Neural crest cell (in vitro differentiated cells): ENCODE measurements around the gene KLF1. TPM values are rescaled to one million over a fixed set of nuclear protein-coding genes. Genes with fewer than 3 reads are reported as not detected.

Experiments
- DNase-seq: peaks from one replicate; pipeline ENCODE4 v3.0.0; 2021; ENCODE audit warnings: low read depth, mixed read lengths, low spot score
- H3K27ac Mint-ChIP-seq: one replicate; pipeline ENCODE4 v1.8.0; 2021; ENCODE audit warnings: mild to moderate bottlenecking, mixed read lengths; ENCODE audit not compliant: unreplicated experiment
- H3K27me3 Mint-ChIP-seq: 2 replicates; pipeline ENCODE4 v1.8.0; 2021; ENCODE audit warnings: low read depth, mild to moderate bottlenecking, mixed read lengths
- H3K36me3 Mint-ChIP-seq: 2 replicates; pipeline ENCODE4 v1.8.0; 2021; ENCODE audit warnings: low read depth, mild to moderate bottlenecking, mixed read lengths
- H3K4me1 Mint-ChIP-seq: 2 replicates; pipeline ENCODE4 v1.8.0; 2021; ENCODE audit warnings: mixed read lengths
- H3K4me3 Mint-ChIP-seq: one replicate; pipeline ENCODE4 v1.8.0; 2021; ENCODE audit warnings: mild to moderate bottlenecking, mixed read lengths
- H3K9me3 Mint-ChIP-seq: 2 replicates; pipeline ENCODE4 v1.8.0; 2021; ENCODE audit warnings: mixed read lengths
- CTCF ChIP-seq: fragments of 200-600 bp; sonication (generic); conservative IDR thresholded peaks from 2 replicates; pipeline ENCODE4 v1.5.0; 2021; ENCODE audit warnings: antibody characterized with exemption, mild to moderate bottlenecking
- total RNA-seq: library from RNA; stranded (reverse); gene quantifications from 2 replicates; pipeline ENCODE4 v1.2.1, GENCODE V29; 2021

KLF1 gene
- total RNA-seq, 1 donor from 2014 or later, result not detected

DNA sequence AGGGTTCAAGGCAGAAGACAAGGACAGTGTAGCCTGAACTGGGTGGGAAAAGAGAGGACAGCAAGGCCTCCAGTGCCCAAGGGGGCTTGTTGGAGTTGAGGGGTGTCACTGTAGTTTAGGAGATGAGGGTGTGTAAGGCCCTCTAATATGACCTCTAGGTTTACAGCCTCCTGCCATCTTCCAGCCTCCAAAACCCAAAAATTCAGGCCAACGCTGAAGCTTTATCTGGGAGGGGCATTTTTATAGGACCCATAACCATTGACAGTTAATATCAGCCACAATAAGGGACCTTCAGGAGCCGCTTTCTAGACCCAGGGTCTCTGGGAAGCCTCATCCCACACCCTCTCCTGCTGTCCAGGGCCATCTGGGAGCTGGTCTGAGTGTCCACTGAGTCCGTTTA lies 2.8 kb downstream of the KLF1 start:
- peaks cover 17% of the 10 kb centered on the region for H3K4me1 Mint-ChIP-seq
- H3K27ac Mint-ChIP-seq, result no peak overlapping the region
- no peak overlapping the region for H3K4me3 Mint-ChIP-seq
- H3K36me3 Mint-ChIP-seq, result no peaks in the 10 kb centered on the region
- H3K9me3 Mint-ChIP-seq, result no peaks in the 10 kb centered on the region
- no peak for TF ChIP-seq CTCF
- no peak for DNase-seq
- peaks cover 81% of the 10 kb centered on the region for H3K27me3 Mint-ChIP-seq

DNA sequence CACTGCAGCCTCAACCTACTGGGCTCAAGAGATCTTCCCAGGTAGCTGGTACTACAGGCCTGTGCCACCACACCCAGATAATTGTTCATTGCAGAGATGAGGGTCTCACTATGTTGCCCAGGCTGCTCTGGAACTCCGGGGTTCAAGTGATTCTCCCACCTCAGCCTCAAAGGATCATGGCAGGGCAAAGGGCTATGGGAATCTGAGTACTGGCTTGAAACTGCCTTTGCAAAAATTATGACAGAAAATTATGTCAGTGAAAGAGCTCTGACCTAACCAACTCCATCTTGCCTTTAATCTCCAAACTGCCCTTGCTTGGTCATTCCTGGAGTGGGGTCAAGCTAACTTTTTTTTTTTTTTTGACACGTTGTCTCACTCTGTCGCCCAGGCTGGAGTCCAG lies 4.4 kb downstream of the KLF1 start:
- no peaks in the 10 kb centered on the region for H3K36me3 Mint-ChIP-seq
- no peak for DNase-seq
- peaks cover 73% of the 10 kb centered on the region for H3K27me3 Mint-ChIP-seq
- no peak overlapping the region for H3K27ac Mint-ChIP-seq
- no peaks in the 10 kb centered on the region for H3K9me3 Mint-ChIP-seq
- TF ChIP-seq CTCF, result no peak
- H3K4me1 Mint-ChIP-seq, result peaks cover 17% of the 10 kb centered on the region
- H3K4me3 Mint-ChIP-seq, result peak overlapping the region; percentile 45

- peaks cover 60% of the 10 kb centered on the region for H3K27me3 Mint-ChIP-seq
- no peaks in the 10 kb centered on the region for H3K36me3 Mint-ChIP-seq
- no peaks in the 10 kb centered on the region for H3K9me3 Mint-ChIP-seq
These were observed 5.7 kb downstream of the KLF1 start, which contains the start of gene DNASE2 for GRCh38 chr19:12881172-12881808. TSS of gene DNASE2 (minus strand) at chr19:12881449. CDS start at chr19:12881375, 74 bp downstream.

DNA sequence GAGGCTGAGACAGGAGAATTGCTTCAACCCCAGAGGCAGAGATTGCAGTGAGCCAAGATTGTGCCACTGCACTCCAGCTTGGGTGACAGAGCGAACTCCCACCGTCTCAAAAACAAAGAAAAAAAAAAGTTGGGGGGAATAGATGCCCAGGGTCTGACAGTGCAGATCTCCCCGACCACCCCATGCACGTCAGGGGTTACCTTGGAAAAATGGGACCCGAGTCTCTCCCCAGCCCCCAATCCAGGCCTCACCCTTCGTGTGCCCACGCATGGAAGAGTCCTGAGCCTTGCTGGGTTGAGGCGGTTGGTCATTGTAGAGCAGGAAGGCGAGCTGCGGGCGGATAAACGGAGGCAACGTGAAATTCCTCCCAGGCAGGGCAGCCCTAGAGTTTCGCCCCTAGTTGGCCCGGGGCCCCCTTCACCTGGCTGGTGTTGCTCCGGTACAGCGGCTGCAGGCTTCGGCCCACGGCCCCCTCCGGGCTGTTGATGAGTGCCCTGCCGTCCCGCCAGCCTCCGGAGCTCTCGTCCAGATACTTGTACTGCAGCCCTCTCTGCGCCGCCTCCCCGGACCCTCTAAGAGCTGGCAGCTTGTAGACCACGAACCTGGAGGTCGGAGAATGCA lies 6.3 kb downstream of the KLF1 start:
- DNase-seq, result no peak
- Mint-ChIP-seq H3K9me3 (no peaks in the 10 kb centered on the region), H3K27ac (no peak overlapping the region)

More at GRCh38 chr19:12881172-12881808, 5.7 kb downstream of the KLF1 start, which contains the start of gene DNASE2:
- TF ChIP-seq CTCF, result no peak
- peaks cover 12% of the 10 kb centered on the region for H3K4me1 Mint-ChIP-seq
- DNase-seq, result peak; percentile 77
- peak within 1 kb of the TSS; percentile 87 for H3K27ac Mint-ChIP-seq
- peak within 1 kb of the TSS; percentile 88 for H3K4me3 Mint-ChIP-seq

DNA sequence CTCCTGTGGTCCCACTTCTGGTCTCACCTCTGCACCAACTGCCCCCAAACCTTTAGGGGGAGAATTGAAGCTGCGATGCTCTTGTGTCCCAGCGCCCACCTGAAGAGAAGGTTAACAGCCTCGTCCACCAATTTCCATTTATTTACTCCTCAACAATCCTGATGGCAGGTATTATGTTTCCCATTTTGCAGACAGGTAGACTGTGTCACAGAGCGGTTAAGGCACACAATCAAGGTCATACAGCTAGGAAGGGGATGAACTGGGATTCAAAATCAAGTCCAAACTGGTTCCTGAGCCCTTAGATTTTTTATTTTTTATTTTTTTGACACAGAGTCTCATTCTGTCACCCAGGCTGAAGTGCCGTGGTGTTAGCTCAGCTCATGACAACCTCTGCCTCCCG lies 11.9 kb downstream of the KLF1 start:
- no peak overlapping the region for H3K4me3 Mint-ChIP-seq
- H3K36me3 Mint-ChIP-seq, result peaks cover 12% of the 10 kb centered on the region
- no peak for DNase-seq
- no peak overlapping the region for H3K27ac Mint-ChIP-seq
- no peak for TF ChIP-seq CTCF
- H3K27me3 Mint-ChIP-seq, result peaks cover 11% of the 10 kb centered on the region
- peaks cover 6% of the 10 kb centered on the region for H3K9me3 Mint-ChIP-seq
- H3K4me1 Mint-ChIP-seq, result no peaks in the 10 kb centered on the region

More for the DNA sequence above, 6.3 kb downstream of the KLF1 start:
- TF ChIP-seq CTCF, result no peak
- H3K36me3 Mint-ChIP-seq, result no peaks in the 10 kb centered on the region
- peaks cover 12% of the 10 kb centered on the region for H3K4me1 Mint-ChIP-seq
- H3K27me3 Mint-ChIP-seq, result peaks cover 56% of the 10 kb centered on the region
- H3K4me3 Mint-ChIP-seq, result peak overlapping the region; percentile 88
